Panc1 (cell line): Measurements from ENCODE around the gene TMTC2. TPM values are rescaled to one million over a fixed set of nuclear protein-coding genes. Genes with fewer than 3 reads are reported as not detected.

Source experiments
- ATAC-seq: fragments of 200-7000 bp; cut with Tn5 transposase; 2 replicates; pipeline ENCODE4 v1.9.1; 2020; ENCODE audit warnings: mild to moderate bottlenecking, moderate library complexity
- BruUV-seq: library from RNA; stranded (reverse); fragments of 400-500 nt; replicated peaks from 2 replicates; lab custom pipeline; 2021; lab: Mats Ljungman, UMichigan
- CTCF ChIA-PET: fragments of 300-600 bp; sonication (Branson Sonifier 250); formaldehyde crosslinking; loops from one replicate; lab custom pipeline; 2022; ENCODE audit warnings: antibody characterized with exemption; lab: Charles Lee
- POLR2A ChIA-PET: fragments of 300-600 bp; sonication (Branson Sonifier 250); formaldehyde crosslinking; loops from one replicate; lab custom pipeline; 2022; ENCODE audit warnings: antibody characterized with exemption; lab: Charles Lee
- DNase-seq: peaks from one replicate; pipeline ENCODE4 v3.0.0-alpha.2; 2010; ENCODE audit warnings: low read depth, low spot score
- H3K27ac ChIP-seq: 2 replicates; pipeline ENCODE4 v1.5.1; 2011; ENCODE audit warnings: mild to moderate bottlenecking, low read length, inconsistent platforms
- H3K27me3 ChIP-seq: fragments of 200-500 bp; sonication (Bioruptor generic); 2 replicates; pipeline ENCODE4 v1.6.0; 2014; ENCODE audit warnings: low read length, inconsistent platforms; ENCODE audit not compliant: control insufficient read depth, insufficient read depth
- H3K36me3 ChIP-seq: fragments of 200-500 bp; sonication (Bioruptor generic); 2 replicates; pipeline ENCODE4 v1.5.1; 2014; ENCODE audit warnings: inconsistent platforms, mild to moderate bottlenecking, low read length, moderate library complexity; ENCODE audit not compliant: control insufficient read depth, insufficient read depth
- H3K4me1 ChIP-seq: 2 replicates; pipeline ENCODE4 v1.5.1; 2011; ENCODE audit warnings: inconsistent platforms, mild to moderate bottlenecking, low read length, moderate library complexity; ENCODE audit not compliant: control insufficient read depth, insufficient read depth
- H3K4me3 ChIP-seq, 2 experiments: 2 replicates each; pipeline ENCODE4 v1.5.1; 2011 to 2012; ENCODE audit warnings: low read depth in 2 of 2, low read length in 2 of 2, mild to moderate bottlenecking in 2 of 2, inconsistent platforms in 1 of 2, moderate library complexity in 1 of 2
- H3K9me3 ChIP-seq: fragments of 200-500 bp; sonication (Bioruptor generic); 2 replicates; pipeline ENCODE4 v1.5.1; 2014; ENCODE audit warnings: low read depth, mild to moderate bottlenecking, inconsistent platforms, low read length, moderate library complexity; ENCODE audit not compliant: control insufficient read depth, insufficient read depth
- CTCF ChIP-seq: fragments of 450-650 bp; IDR thresholded peaks from 2 replicates; pipeline ENCODE4 v1.5.1; 2017; ENCODE audit warnings: mild to moderate bottlenecking
- POLR2AphosphoS5 ChIP-seq: IDR thresholded peaks from 2 replicates; pipeline ENCODE4 v1.6.1; 2012; ENCODE audit warnings: mild to moderate bottlenecking, low read depth, low read length, moderate library complexity
- REST ChIP-seq, 2 experiments: IDR thresholded peaks; 2 replicates each; pipeline ENCODE4 v1.6.1; 2011 to 2012; ENCODE audit warnings: low read depth in 2 of 2, control low read depth in 1 of 2, low read length in 1 of 2, mild to moderate bottlenecking in 1 of 2, moderate library complexity in 1 of 2; ENCODE audit not compliant: insufficient read depth in 1 of 2
- SIN3A ChIP-seq: IDR thresholded peaks from 2 replicates; pipeline ENCODE4 v1.6.1; 2012; ENCODE audit warnings: low read depth, mild to moderate bottlenecking, low read length, moderate library complexity, borderline replicate concordance; ENCODE audit not compliant: insufficient read depth
- TCF7L2 ChIP-seq: IDR thresholded peaks from 2 replicates; pipeline ENCODE4 v1.6.1; 2011; ENCODE audit warnings: mild to moderate bottlenecking, low read depth, low read length, inconsistent platforms
- in situ Hi-C: cut with HindIII; loops from 2 replicates; pipeline ENCODE4 v1.10.0; 2016; ENCODE audit warnings: low sequenced_read_pairs, low pct_unique_long_range_greater_than_20kb
- intact Hi-C: fragments of 100-400 bp; cut with micrococcal nuclease; formaldehyde crosslinking; loops from one replicate; pipeline ENCODE4 v1.10.0; 2022; ENCODE audit not compliant: unreplicated experiment
- total RNA-seq: library from RNA; stranded (reverse); gene quantifications from one replicate; pipeline ENCODE4 v1.2.1, GENCODE V29; 2021; ENCODE audit not compliant: unreplicated experiment

Gene TMTC2
- total RNA-seq, 1 experiment from 2014 or later = 5.7 TPM

- no peak overlapping the region for H3K27ac ChIP-seq
- ATAC-seq (no peak), DNase-seq (no peak)
- H3K27me3 ChIP-seq = no peaks in the 10 kb centered on the region
- no peak for TF ChIP-seq REST (IDR thresholded peaks at IDR 0.05; ENCODE audit: insufficient read depth in 1 of 2, low read depth in 2 of 2, low read length in 1 of 2)
- H3K4me1 ChIP-seq = no peaks in the 10 kb centered on the region
- BruUV-seq = no TSS peak
- no peaks in the 10 kb centered on the region for H3K9me3 ChIP-seq
- no peaks in the 10 kb centered on the region for H3K36me3 ChIP-seq
- ChIA-PET CTCF (no interaction called here), POLR2A (no interaction called here)
- no peak overlapping the region for H3K4me3 ChIP-seq
- in situ Hi-C loops = no loop called here
- intact Hi-C loops = no loop called here
Measured at GRCh38 chr12:83141460-83141994, 454.8 kb downstream of the TMTC2 start.

- BruUV-seq = no TSS peak
- ATAC-seq (no peak), DNase-seq (no peak)
- ChIA-PET POLR2A (no interaction called here), CTCF (no interaction called here)
- in situ Hi-C loops = no loop called here
- Histone ChIP-seq H3K9me3 (no peaks in the 10 kb centered on the region), H3K36me3 (no peaks in the 10 kb centered on the region), H3K4me1 (no peaks in the 10 kb centered on the region), H3K4me3 (no peak overlapping the region), H3K27ac (no peak overlapping the region), H3K27me3 (no peaks in the 10 kb centered on the region)
- intact Hi-C loops = no loop called here
- TF ChIP-seq CTCF (no peak), SIN3A (no peak), REST (IDR thresholded peaks at IDR 0.05; ENCODE audit: insufficient read depth in 1 of 2, low read depth in 2 of 2, low read length in 1 of 2) (no peak), POLR2AphosphoS5 (no peak), TCF7L2 (no peak)
Measured at GRCh38 chr12:83142914-83143313, 456.2 kb downstream of the TMTC2 start.
